ENCODE results near the gene REEP6.

DNA sequence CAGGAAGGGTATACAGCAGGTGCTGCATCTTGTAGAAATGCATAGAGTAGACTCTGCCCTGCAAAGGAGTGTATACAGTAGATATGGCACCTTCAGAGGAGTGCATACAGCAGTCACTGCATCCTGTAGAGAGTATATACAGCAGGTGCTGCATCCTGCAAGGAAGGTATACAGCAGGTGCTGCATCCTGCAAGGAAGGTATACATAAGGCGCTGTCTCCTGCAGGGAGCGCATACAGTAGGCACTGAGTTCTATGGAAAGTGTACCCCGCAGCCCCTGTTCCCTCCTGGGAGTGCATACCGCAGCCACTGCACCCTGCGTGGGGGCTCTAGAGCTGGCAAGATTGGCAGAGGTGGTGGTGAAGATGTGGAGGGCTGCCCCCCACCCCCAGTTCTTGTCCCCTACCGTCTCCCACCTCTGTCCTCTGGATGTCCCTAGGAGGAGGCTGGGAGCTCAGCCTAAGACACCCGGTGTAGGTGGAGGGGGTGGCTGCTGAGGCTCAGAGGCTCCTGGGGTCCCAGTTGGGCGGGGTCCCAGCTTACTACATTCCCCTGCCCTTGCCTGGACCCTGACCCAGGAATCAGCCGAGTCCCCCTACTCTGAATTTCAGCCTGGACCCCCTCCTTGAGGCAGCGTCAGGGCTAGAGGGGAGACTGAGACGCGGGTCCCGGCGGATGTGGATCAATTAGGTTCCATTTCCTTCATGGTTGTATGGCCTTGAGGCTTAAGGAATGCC lies 24.2 kb downstream of the REEP6 start:
- TF ChIP-seq, protein P1, sequence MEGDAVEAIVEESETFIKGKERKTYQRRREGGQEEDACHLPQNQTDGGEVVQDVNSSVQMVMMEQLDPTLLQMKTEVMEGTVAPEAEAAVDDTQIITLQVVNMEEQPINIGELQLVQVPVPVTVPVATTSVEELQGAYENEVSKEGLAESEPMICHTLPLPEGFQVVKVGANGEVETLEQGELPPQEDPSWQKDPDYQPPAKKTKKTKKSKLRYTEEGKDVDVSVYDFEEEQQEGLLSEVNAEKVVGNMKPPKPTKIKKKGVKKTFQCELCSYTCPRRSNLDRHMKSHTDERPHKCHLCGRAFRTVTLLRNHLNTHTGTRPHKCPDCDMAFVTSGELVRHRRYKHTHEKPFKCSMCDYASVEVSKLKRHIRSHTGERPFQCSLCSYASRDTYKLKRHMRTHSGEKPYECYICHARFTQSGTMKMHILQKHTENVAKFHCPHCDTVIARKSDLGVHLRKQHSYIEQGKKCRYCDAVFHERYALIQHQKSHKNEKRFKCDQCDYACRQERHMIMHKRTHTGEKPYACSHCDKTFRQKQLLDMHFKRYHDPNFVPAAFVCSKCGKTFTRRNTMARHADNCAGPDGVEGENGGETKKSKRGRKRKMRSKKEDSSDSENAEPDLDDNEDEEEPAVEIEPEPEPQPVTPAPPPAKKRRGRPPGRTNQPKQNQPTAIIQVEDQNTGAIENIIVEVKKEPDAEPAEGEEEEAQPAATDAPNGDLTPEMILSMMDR (IDR thresholded peaks at IDR 0.05), result no peak
- TF ChIP-seq EP300 (IDR thresholded peaks at IDR 0.05), result no peak
- TF ChIP-seq POLR2A (IDR thresholded peaks at IDR 0.05), result no peak
- no peak for TF ChIP-seq POLR2AphosphoS5 (IDR thresholded peaks at IDR 0.05)
